IMR-90 (cell line): Measurements from ENCODE around the gene TCF12. TPM values are rescaled to one million over a fixed set of nuclear protein-coding genes. Genes with fewer than 3 reads are reported as not detected.

Experiments used
- ATAC-seq: fragments of 200-7000 bp; cut with Tn5 transposase; 2 replicates; pipeline ENCODE4 v1.9.1; 2020; ENCODE audit warnings: low read depth, mild to moderate bottlenecking, moderate library complexity
- BruUV-seq: library from RNA; stranded (reverse); fragments of 400-500 nt; replicated peaks from 2 replicates; lab custom pipeline; 2021; lab: Mats Ljungman, UMichigan
- CTCF ChIA-PET: fragments of 300-600 bp; formaldehyde crosslinking; extraction: SDS; loops from one replicate; lab custom pipeline; 2021; ENCODE audit warnings: antibody characterized with exemption; lab: Yijun Ruan, JAX
- POLR2A ChIA-PET: fragments of 300-600 bp; sonication (Branson Sonifier 250); formaldehyde crosslinking; loops from one replicate; lab custom pipeline; 2022; ENCODE audit warnings: antibody characterized with exemption; ENCODE audit not compliant: unreplicated experiment; lab: Charles Lee
- DNase-seq: peaks from one replicate; pipeline ENCODE4 v3.0.0; 2013
- H2AFZ ChIP-seq: replicated peaks from 2 replicates; pipeline ENCODE3; 2013; ENCODE audit warnings: low read length, mild to moderate bottlenecking; ENCODE audit not compliant: poor library complexity
- H2AK5ac ChIP-seq: 2 replicates; pipeline ENCODE4 v1.6.1; 2013; ENCODE audit warnings: low read depth, low read length, inconsistent platforms
- H2AK9ac ChIP-seq: replicated peaks from 2 replicates; pipeline ENCODE3; 2013; ENCODE audit warnings: mild to moderate bottlenecking, low read depth, low read length, moderate library complexity; ENCODE audit not compliant: poor library complexity
- H2BK120ac ChIP-seq: 2 replicates; pipeline ENCODE4 v1.6.1; 2013; ENCODE audit warnings: low read depth, low read length, inconsistent platforms
- H2BK15ac ChIP-seq: 3 replicates; pipeline ENCODE4 v1.6.1; 2013; ENCODE audit warnings: low read depth, low read length, inconsistent platforms
- H2BK20ac ChIP-seq: 2 replicates; pipeline ENCODE4 v1.6.1; 2013; ENCODE audit warnings: low read depth, mild to moderate bottlenecking, inconsistent platforms, low read length, moderate library complexity
- H2BK5ac ChIP-seq: 2 replicates; pipeline ENCODE4 v1.6.1; 2013; ENCODE audit warnings: mild to moderate bottlenecking, low read depth, low read length, inconsistent platforms; ENCODE audit not compliant: poor library complexity, severe bottlenecking
- H3K14ac ChIP-seq: replicated peaks from 2 replicates; pipeline ENCODE4 v1.6.1; 2013; ENCODE audit warnings: low read depth, low read length, inconsistent platforms
- H3K18ac ChIP-seq: 2 replicates; pipeline ENCODE4 v1.6.1; 2013; ENCODE audit warnings: low read depth, low read length, control low read depth
- H3K23ac ChIP-seq: 2 replicates; pipeline ENCODE4 v1.6.1; 2013; ENCODE audit warnings: low read depth, low read length, inconsistent platforms
- H3K27ac ChIP-seq: 2 replicates; pipeline ENCODE4 v1.5.1; 2013; ENCODE audit warnings: mild to moderate bottlenecking, control low read depth, low read length; ENCODE audit not compliant: insufficient read depth
- H3K27me3 ChIP-seq: 2 replicates; pipeline ENCODE4 v1.6.1; 2013; ENCODE audit warnings: low read length; ENCODE audit not compliant: control insufficient read depth, insufficient read depth
- H3K36me3 ChIP-seq: 2 replicates; pipeline ENCODE4 v1.6.1; 2013; ENCODE audit warnings: low read length, mixed read lengths; ENCODE audit not compliant: control insufficient read depth, insufficient read depth
- H3K4ac ChIP-seq: 2 replicates; pipeline ENCODE4 v1.6.1; 2013; ENCODE audit warnings: low read depth, low read length, inconsistent platforms
- H3K4me1 ChIP-seq: 2 replicates; pipeline ENCODE4 v1.6.1; 2013; ENCODE audit warnings: low read length, mixed read lengths; ENCODE audit not compliant: control insufficient read depth, insufficient read depth
- H3K4me2 ChIP-seq: 2 replicates; pipeline ENCODE4 v1.6.1; 2013; ENCODE audit warnings: low read depth, mild to moderate bottlenecking, control low read depth, low read length, moderate library complexity
- H3K4me3 ChIP-seq: 2 replicates; pipeline ENCODE4 v1.5.1; 2013; ENCODE audit warnings: low read depth, mild to moderate bottlenecking, control low read depth, low read length, moderate library complexity; ENCODE audit not compliant: insufficient read depth
- H3K56ac ChIP-seq: 2 replicates; pipeline ENCODE4 v1.6.1; 2013; ENCODE audit warnings: low read length, inconsistent platforms; ENCODE audit not compliant: insufficient read depth; ENCODE audit errors: extremely low read depth
- H3K79me1 ChIP-seq, 2 experiments: 2 replicates each; pipeline ENCODE4 v1.6.1; 2013; ENCODE audit warnings: low read length in 2 of 2, inconsistent platforms in 1 of 2, low read depth in 1 of 2
- H3K9ac ChIP-seq: 2 replicates; pipeline ENCODE4 v1.6.1; 2013; ENCODE audit warnings: low read depth, low read length, control low read depth
- H3K9me1 ChIP-seq: 2 replicates; pipeline ENCODE4 v1.6.1; 2013; ENCODE audit warnings: low read length, inconsistent platforms; ENCODE audit not compliant: insufficient read depth
- H3K9me3 ChIP-seq: 2 replicates; pipeline ENCODE4 v1.6.1; 2013; ENCODE audit warnings: low read length; ENCODE audit not compliant: control insufficient read depth, insufficient read depth
- H4K20me1 ChIP-seq: 2 replicates; pipeline ENCODE4 v1.6.1; 2013; ENCODE audit warnings: low read length, inconsistent platforms; ENCODE audit not compliant: insufficient read depth
- H4K5ac ChIP-seq: 2 replicates; pipeline ENCODE4 v1.6.1; 2013; ENCODE audit warnings: mild to moderate bottlenecking, low read depth, low read length, control low read depth
- H4K8ac ChIP-seq, 2 experiments: 2 replicates each; pipeline ENCODE4 v1.6.1; 2013; ENCODE audit warnings: low read depth in 2 of 2, low read length in 2 of 2, control low read depth in 1 of 2, inconsistent platforms in 1 of 2
- H4K91ac ChIP-seq: 2 replicates; pipeline ENCODE4 v1.6.1; 2013; ENCODE audit warnings: low read depth, low read length, inconsistent platforms; ENCODE audit not compliant: insufficient read depth
- FOS ChIP-seq: fragments of 150-350 bp; IDR thresholded peaks from 2 replicates; pipeline ENCODE4 v1.6.1; 2016; ENCODE audit warnings: low read depth, low read length
- WGBS, 2 experiments: methylation state at CpG; one replicate each; pipeline versions ENCODE4 v1.1.5 to v1.1.7; 2013; ENCODE audit warnings: missing lambda C conversion rate in 2 of 2; ENCODE audit not compliant: insufficient read length in 1 of 2; ENCODE audit errors: extremely low coverage in 2 of 2; 5-methylcytosine and 5-hydroxymethylcytosine counted together
- dilution Hi-C: fragments of 300-500 bp; cut with HindIII; formaldehyde crosslinking; loops from one replicate; pipeline ENCODE4 v1.14.3; 2018; ENCODE audit warnings: low sequenced_read_pairs; ENCODE audit not compliant: unreplicated experiment
- in situ Hi-C: fragments of 300-500 bp; cut with MboI; formaldehyde crosslinking; loops from 3 replicates; pipeline ENCODE4 v1.14.3; 2019; ENCODE audit warnings: low sequenced_read_pairs, inconsistent platforms, mixed read lengths
- intact Hi-C: fragments of 100-400 bp; cut with micrococcal nuclease; formaldehyde crosslinking; loops from 2 replicates; pipeline ENCODE4 v1.10.0; 2022
- polyA plus RNA-seq, 3 experiments: library from polyadenylated mRNA; depleted of rRNA; stranded (reverse); fragments of >200 nt; gene quantifications; 2 replicates each; pipeline ENCODE4 v1.2.3, GENCODE V29; 2012; ENCODE audit warnings: low replicate concordance in 1 of 3
- total RNA-seq: library from RNA; depleted of rRNA; stranded (reverse); fragments of >200 nt; gene quantifications from 2 replicates; pipeline ENCODE4 v1.2.3, GENCODE V29; 2012

TCF12 gene
- total and polyA plus RNA-seq, 2 of the 4 experiments (the other 2 are of a cell fraction): 79.4 to 160 TPM

- DNase-seq (no peak), ATAC-seq (no peak)
- intact Hi-C loops: no loop called here
- H4K5ac ChIP-seq: peak overlapping the region; percentile 91
- peak overlapping the region; percentile 86 for H2BK5ac ChIP-seq
- peak overlapping the region; percentile 97; the same call in 1 of the 2 replicates for H3K18ac ChIP-seq
- peaks cover 18 to 60% of the 10 kb centered on the region in 2 experiments for H3K79me1 ChIP-seq
- H2AK9ac ChIP-seq: no peak overlapping the region
- H3K4ac ChIP-seq: peak overlapping the region; percentile 92
- ChIA-PET CTCF (no interaction called here), POLR2A (interaction anchor here (0.6 kb wide), 2 partner anchors 10 to 36 kb away, joined by 3 to 5 read pairs; no protein-coding TSS in a partner anchor)
- no peak for TF ChIP-seq FOS
- no peaks in the 10 kb centered on the region for H3K36me3 ChIP-seq
- H3K14ac ChIP-seq: peak overlapping the region; percentile 82
- no peak overlapping the region for H2AFZ ChIP-seq
- H3K4me3 ChIP-seq: no peak overlapping the region
- dilution Hi-C loops: no loop called here
- H2BK120ac ChIP-seq: peak overlapping the region; percentile 92
- peak overlapping the region; percentile 85; the same call in 1 of the 2 replicates for H4K91ac ChIP-seq
- in situ Hi-C loops: no loop called here
- peak overlapping the region; percentile 68; the same call in 1 of the 2 replicates for H3K23ac ChIP-seq
- peak overlapping the region; percentile 99 for H2AK5ac ChIP-seq
- H3K9ac ChIP-seq: no peak overlapping the region
- no TSS peak for BruUV-seq
- peak overlapping the region; percentile 89 to 92 for H4K8ac ChIP-seq
- no peaks in the 10 kb centered on the region for H3K9me3 ChIP-seq
- H4K20me1 ChIP-seq: peaks cover 22% of the 10 kb centered on the region; the same call in 1 of the 2 replicates
- H2BK20ac ChIP-seq: peak overlapping the region; percentile 95
- WGBS, 2 experiments: no CpG with 5 or more reads among the region's 2 CpGs
- H3K27me3 ChIP-seq: no peaks in the 10 kb centered on the region
- H2BK15ac ChIP-seq: peak overlapping the region; percentile 95; the same call in 2 of the 3 replicates
- H3K9me1 ChIP-seq: peaks cover 9% of the 10 kb centered on the region
- peak overlapping the region; percentile 90 for H3K27ac ChIP-seq
- peak overlapping the region; percentile 31; the same call in 1 of the 2 replicates for H3K4me2 ChIP-seq
- H3K56ac ChIP-seq: no peak overlapping the region; the same call in 1 of the 2 replicates
- peaks cover 16% of the 10 kb centered on the region for H3K4me1 ChIP-seq
Measured at GRCh38 chr15:57061281-57061680, 142.8 kb downstream of the TCF12 start.
